Endothelial cell of umbilical vein (primary cell): ENCODE data around the gene TTYH3. TPM values are rescaled to one million over a fixed set of nuclear protein-coding genes. Genes with fewer than 3 reads are reported as not detected.

Experiments
- BruUV-seq: library from RNA; stranded (reverse); fragments of 400-500 nt; replicated peaks from 2 replicates; lab custom pipeline; 2021; lab: Mats Ljungman, UMichigan
- CTCF ChIA-PET: fragments of 300-600, 350-600 bp; sonication (Branson Sonifier 250); formaldehyde crosslinking; loops from one replicate; lab custom pipeline; 2021; ENCODE audit warnings: antibody characterized with exemption, inconsistent platforms; lab: Charles Lee
- POLR2A ChIA-PET: fragments of 300-600, 350-600 bp; sonication (Branson Sonifier 250); formaldehyde crosslinking; loops from one replicate; lab custom pipeline; 2021; ENCODE audit warnings: antibody characterized with exemption, inconsistent platforms; lab: Charles Lee
- DNase-seq: peaks from one replicate; pipeline ENCODE4 v3.0.0-alpha.2; 2011; ENCODE audit warnings: low read depth, low spot score
- FAIRE-seq: peaks from 2 replicates; lab custom pipeline; 2011; peaks lifted over from hg19 to GRCh38; lab: Jason Lieb, UNC
- H2AFZ ChIP-seq: 2 replicates; pipeline ENCODE4 v1.6.0; 2012; ENCODE audit warnings: low read depth, low read length, control low read depth, inconsistent platforms
- H3K27ac ChIP-seq: 2 replicates; pipeline ENCODE4 v1.5.1; 2011; ENCODE audit warnings: low read depth, mild to moderate bottlenecking, control low read depth, low read length, moderate library complexity; ENCODE audit not compliant: insufficient read depth
- H3K27me3 ChIP-seq, 2 experiments: 2 replicates each; pipeline versions ENCODE4 v1.6.0 to v1.6.1; 2011; ENCODE audit warnings: low read length in 2 of 2, mixed read lengths in 1 of 2; ENCODE audit not compliant: control insufficient read depth in 2 of 2, insufficient read depth in 2 of 2
- H3K36me3 ChIP-seq, 2 experiments: 2 replicates in 1 of 2; 3 replicates in 1 of 2; pipeline ENCODE4 v1.5.1; 2011; ENCODE audit warnings: low read length in 2 of 2, mild to moderate bottlenecking in 1 of 2, moderate library complexity in 1 of 2; ENCODE audit not compliant: control insufficient read depth in 2 of 2, insufficient read depth in 2 of 2; ENCODE audit errors: extremely low read depth in 1 of 2
- H3K4me1 ChIP-seq: 3 replicates; pipeline ENCODE4 v1.5.1; 2011; ENCODE audit warnings: mild to moderate bottlenecking, low read length; ENCODE audit not compliant: control insufficient read depth, insufficient read depth; ENCODE audit errors: extremely low read depth
- H3K4me2 ChIP-seq: 2 replicates; pipeline ENCODE4 v1.6.1; 2011; ENCODE audit warnings: low read length, control low read depth, mixed read lengths; ENCODE audit not compliant: insufficient read depth
- H3K4me3 ChIP-seq, 3 experiments: fragments of 200-600 bp in 1 of 3; sonication (generic), shearing (Covaris generic) in 1 of 3; replicated peaks in 1 of 3; 2 replicates each; pipeline ENCODE4 v1.5.1; 2011 to 2016; ENCODE audit warnings: control low read depth in 3 of 3, low read length in 3 of 3, mild to moderate bottlenecking in 2 of 3, inconsistent platforms in 1 of 3, low read depth in 1 of 3, moderate library complexity in 1 of 3; ENCODE audit not compliant: insufficient read depth in 1 of 3
- H3K79me2 ChIP-seq: 2 replicates; pipeline ENCODE4 v1.6.0; 2012; ENCODE audit warnings: low read length, inconsistent platforms; ENCODE audit not compliant: control insufficient read depth, insufficient read depth
- H3K9ac ChIP-seq: replicated peaks from 2 replicates; pipeline ENCODE3; 2011; ENCODE audit warnings: low read length, control low read depth; ENCODE audit not compliant: insufficient read depth; ENCODE audit errors: extremely low read depth
- H3K9me1 ChIP-seq: replicated peaks from 3 replicates; pipeline ENCODE4 v1.6.0; 2011; ENCODE audit warnings: mild to moderate bottlenecking, low read length; ENCODE audit not compliant: control insufficient read depth, insufficient read depth; ENCODE audit errors: extremely low read depth
- H3K9me3 ChIP-seq: replicated peaks from 2 replicates; pipeline ENCODE4 v1.5.1; 2012; ENCODE audit warnings: low read length, inconsistent platforms; ENCODE audit not compliant: control insufficient read depth, insufficient read depth
- H4K20me1 ChIP-seq: replicated peaks from 2 replicates; pipeline ENCODE3; 2011; ENCODE audit warnings: mild to moderate bottlenecking, low read length; ENCODE audit not compliant: control insufficient read depth, insufficient read depth; ENCODE audit errors: extremely low read depth
- CTCF ChIP-seq, 2 donors: IDR thresholded peaks; 1 replicate in 1 of 2; 2 replicates in 1 of 2; pipeline ENCODE4 v1.5.1; 2011; ENCODE audit warnings: low read length in 2 of 2, mild to moderate bottlenecking in 2 of 2, moderate library complexity in 2 of 2, control low read depth in 1 of 2, inconsistent platforms in 1 of 2, low read depth in 1 of 2; ENCODE audit not compliant: insufficient read depth in 1 of 2; ENCODE audit errors: extremely low read depth in 1 of 2
- EZH2 ChIP-seq: IDR thresholded peaks from 2 replicates; pipeline ENCODE4 v1.6.1; 2012; ENCODE audit warnings: borderline replicate concordance, low read depth, mild to moderate bottlenecking, moderate library complexity, low read length, inconsistent platforms; ENCODE audit not compliant: severe bottlenecking
- MAX ChIP-seq: IDR thresholded peaks from 2 replicates; pipeline ENCODE4 v1.6.1; 2011; ENCODE audit not compliant: insufficient read depth, insufficient read length
- POLR2AphosphoS5 ChIP-seq: IDR thresholded peaks from 2 replicates; pipeline ENCODE4 v1.6.1; 2012; ENCODE audit warnings: low read depth, mild to moderate bottlenecking, control low read depth, low read length, moderate library complexity; ENCODE audit not compliant: insufficient read depth
- dilution Hi-C: fragments of 300-500 bp; cut with MboI; formaldehyde crosslinking; loops from one replicate; pipeline ENCODE4 v1.15.0; 2019; ENCODE audit warnings: low sequenced_read_pairs; ENCODE audit not compliant: extremely low pct_ligation_motif_present
- intact Hi-C: fragments of 100-400 bp; cut with micrococcal nuclease; formaldehyde crosslinking; loops from one replicate; pipeline ENCODE4 v1.10.0; 2022
- polyA plus RNA-seq, 4 experiments: library from polyadenylated mRNA; depleted of rRNA in 3 of 4; stranded (reverse) in 3 of 4; unstranded in 1 of 4; fragments of >200 nt; gene quantifications; 2 replicates each; pipeline versions ENCODE4 v1.2.1 to v1.2.3, GENCODE V29; 2011 to 2012; ENCODE audit warnings: missing spikeins in 1 of 4
- total RNA-seq: library from RNA; stranded (reverse); gene quantifications from 2 replicates; pipeline ENCODE4 v1.2.3, GENCODE V29; 2021

TTYH3 gene
- total and polyA plus RNA-seq, 2 donors (not counting 3 experiments of a cell fraction or from before 2014, with no cell fraction given), result 143 to 280 TPM

- H2AFZ ChIP-seq, result no peak overlapping the region
- ChIA-PET POLR2A (no interaction called here), CTCF (interaction anchor here (0.8 to 1.4 kb wide), 6 partner anchors 9 to 52 kb away, joined by 3 to 6 read pairs (median 4); no protein-coding TSS in a partner anchor)
- DNase-seq (no peak), FAIRE-seq (no peak)
- no peaks in the 10 kb centered on the region for H4K20me1 ChIP-seq
- H3K79me2 ChIP-seq, result no peaks in the 10 kb centered on the region
- no peaks in the 10 kb centered on the region for H3K9me3 ChIP-seq
- H3K9ac ChIP-seq, result no peak overlapping the region
- no peak overlapping the region for H3K4me3 ChIP-seq
- no peak overlapping the region for H3K27ac ChIP-seq
- dilution Hi-C loops, result no loop called here
- H3K9me1 ChIP-seq, result no peaks in the 10 kb centered on the region
- BruUV-seq, result no TSS peak
- TF ChIP-seq POLR2AphosphoS5 (no peak), CTCF (IDR thresholded peaks at IDR 0.05; ENCODE audit: extremely low read depth in 1 of 2, insufficient read depth in 1 of 2, low read depth in 1 of 2, low read length in 2 of 2) (peak in 1 of 2 donors; percentile 34), EZH2 (no peak)
- no peak overlapping the region for H3K4me2 ChIP-seq
- H3K36me3 ChIP-seq, result peaks cover 5 to 41% of the 10 kb centered on the region in 2 experiments
- H3K27me3 ChIP-seq, result no peaks in the 10 kb centered on the region
- intact Hi-C loops, result loop anchor here (5.0 kb wide), 3 partner anchors 53 to 183 kb away; partner anchors contain the start of genes BRAT1, GRIFIN and IQCE
- peaks cover 14% of the 10 kb centered on the region for H3K4me1 ChIP-seq
Measured at GRCh38 chr7:2660359-2661095, 28.7 kb downstream of the TTYH3 start.

- Histone ChIP-seq H2AFZ (no peak overlapping the region), H3K27me3 (no peaks in the 10 kb centered on the region), H4K20me1 (no peaks in the 10 kb centered on the region), H3K27ac (no peak overlapping the region), H3K9me3 (no peaks in the 10 kb centered on the region), H3K4me1 (peaks cover 14% of the 10 kb centered on the region), H3K9ac (no peak overlapping the region), H3K4me2 (no peak overlapping the region), H3K79me2 (no peaks in the 10 kb centered on the region), H3K9me1 (no peaks in the 10 kb centered on the region), H3K4me3 (no peak overlapping the region), H3K36me3 (peaks cover 4 to 40% of the 10 kb centered on the region in 2 experiments)
- no peak for TF ChIP-seq MAX
- TF ChIP-seq CTCF (IDR thresholded peaks at IDR 0.05; ENCODE audit: extremely low read depth in 1 of 2, insufficient read depth in 1 of 2, low read depth in 1 of 2, low read length in 2 of 2), result peak in 1 of 2 donors; percentile 28
- intact Hi-C loops, result loop anchor here (5.0 kb wide), 3 partner anchors 54 to 184 kb away; partner anchors contain the start of genes BRAT1, GRIFIN and IQCE
- no TSS peak for BruUV-seq
- CTCF ChIA-PET, result interaction anchor here (1.4 kb wide), 1 partner anchor 52 kb away, joined by 6 read pairs; no protein-coding TSS in a partner anchor
- POLR2A ChIA-PET, result no interaction called here
- FAIRE-seq (no peak), DNase-seq (no peak)
- dilution Hi-C loops, result no loop called here
Measured at GRCh38 chr7:2661096-2661449, 29.3 kb downstream of the TTYH3 start.
